Measurements from ENCODE around the gene SFTPD. TPM values are rescaled to one million over a fixed set of nuclear protein-coding genes. Genes with fewer than 3 reads are reported as not detected.

SFTPD gene
- total and polyA plus RNA-seq, 4 experiments from 2014 or later: not detected

- Mint-ChIP-seq H3K4me1 (peaks cover 0 to 3% (median 3%) of the 10 kb centered on the region in 4 donors), H3K36me3 (no peaks in the 10 kb centered on the region), H3K27ac (peak overlapping the region in 1 of 7 donors; percentile 9), H3K4me3 (no peak overlapping the region), H3K27me3 (peaks cover 6 to 18% of the 10 kb centered on the region in 2 donors), H3K9me3 (no peaks in the 10 kb centered on the region)
- Histone ChIP-seq H3K27me3 (ENCODE audit: insufficient read depth, low read length) (no peaks in the 10 kb centered on the region), H3K9me3 (ENCODE audit: control insufficient read depth in 1 of 2, low read length in 2 of 2) (no peaks in the 10 kb centered on the region), H3K27ac (ENCODE audit: low read depth, low read length) (no peak overlapping the region), H3K4me1 (ENCODE audit: insufficient read depth, low read length) (no peaks in the 10 kb centered on the region), H3K4me3 (ENCODE audit: low read length in 2 of 2) (no peak overlapping the region), H3K36me3 (ENCODE audit: insufficient read depth, low read length) (no peaks in the 10 kb centered on the region)
- intact Hi-C loops (cut with micrococcal nuclease): no loop called here
- DNase-seq: no peak
- ChIA-PET POLR2A (ENCODE audit: partially characterized antibody) (no interaction called here), CTCF (ENCODE audit: partially characterized antibody) (interaction anchor here (0.6 to 0.9 kb wide), 2 partner anchors 10 to 401 kb away, joined by 3 to 6 read pairs; no protein-coding TSS in a partner anchor)
These were observed 10.0 kb downstream of the SFTPD start for GRCh38 chr10:79938728-79939406.

DNA sequence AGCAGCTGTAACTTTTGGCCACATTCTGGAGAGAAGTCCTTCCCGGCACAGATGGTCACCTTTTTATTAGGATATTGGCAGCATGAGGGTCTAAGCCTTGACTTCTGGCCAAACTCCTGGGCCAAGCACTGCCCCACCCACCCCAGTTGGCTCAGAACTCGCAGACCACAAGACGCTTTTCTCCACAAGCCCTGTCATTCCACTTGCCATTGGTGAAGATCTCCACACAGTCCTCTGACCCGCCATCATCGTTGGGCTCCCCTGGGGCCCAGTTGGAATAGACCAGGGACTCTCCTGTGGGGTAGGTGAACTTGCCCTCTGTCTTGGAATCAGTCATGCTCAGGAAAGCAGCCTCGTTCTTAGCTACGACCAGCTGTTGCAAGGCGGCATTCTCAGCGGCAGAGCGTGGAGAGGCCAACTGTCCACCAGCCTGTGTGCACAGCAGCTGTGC, 11.2 kb downstream of the SFTPD start:
- no peak overlapping the region for H3K4me3 Mint-ChIP-seq
- H3K27ac Mint-ChIP-seq: no peak overlapping the region
- intact Hi-C loops (cut with micrococcal nuclease): no loop called here
- peaks cover 11 to 21% of the 10 kb centered on the region in 2 donors for H3K27me3 Mint-ChIP-seq
- H3K4me1 Mint-ChIP-seq: peaks cover 0 to 3% (median 3%) of the 10 kb centered on the region in 4 donors
- Histone ChIP-seq H3K27me3 (ENCODE audit: insufficient read depth, low read length) (no peaks in the 10 kb centered on the region), H3K9me3 (ENCODE audit: control insufficient read depth in 1 of 2, low read length in 2 of 2) (no peaks in the 10 kb centered on the region), H3K27ac (ENCODE audit: low read depth, low read length) (no peak overlapping the region), H3K4me3 (ENCODE audit: low read length in 2 of 2) (no peak overlapping the region), H3K4me1 (ENCODE audit: insufficient read depth, low read length) (no peaks in the 10 kb centered on the region), H3K36me3 (ENCODE audit: insufficient read depth, low read length) (no peaks in the 10 kb centered on the region)
- ChIA-PET CTCF (ENCODE audit: partially characterized antibody) (interaction anchor here (0.9 to 1.5 kb wide), 2 partner anchors 9 to 12 kb away, joined by 5 to 6 read pairs; no protein-coding TSS in a partner anchor), POLR2A (ENCODE audit: partially characterized antibody) (no interaction called here)
- no peaks in the 10 kb centered on the region for H3K9me3 Mint-ChIP-seq
- H3K36me3 Mint-ChIP-seq: no peaks in the 10 kb centered on the region
- DNase-seq: no peak

DNA sequence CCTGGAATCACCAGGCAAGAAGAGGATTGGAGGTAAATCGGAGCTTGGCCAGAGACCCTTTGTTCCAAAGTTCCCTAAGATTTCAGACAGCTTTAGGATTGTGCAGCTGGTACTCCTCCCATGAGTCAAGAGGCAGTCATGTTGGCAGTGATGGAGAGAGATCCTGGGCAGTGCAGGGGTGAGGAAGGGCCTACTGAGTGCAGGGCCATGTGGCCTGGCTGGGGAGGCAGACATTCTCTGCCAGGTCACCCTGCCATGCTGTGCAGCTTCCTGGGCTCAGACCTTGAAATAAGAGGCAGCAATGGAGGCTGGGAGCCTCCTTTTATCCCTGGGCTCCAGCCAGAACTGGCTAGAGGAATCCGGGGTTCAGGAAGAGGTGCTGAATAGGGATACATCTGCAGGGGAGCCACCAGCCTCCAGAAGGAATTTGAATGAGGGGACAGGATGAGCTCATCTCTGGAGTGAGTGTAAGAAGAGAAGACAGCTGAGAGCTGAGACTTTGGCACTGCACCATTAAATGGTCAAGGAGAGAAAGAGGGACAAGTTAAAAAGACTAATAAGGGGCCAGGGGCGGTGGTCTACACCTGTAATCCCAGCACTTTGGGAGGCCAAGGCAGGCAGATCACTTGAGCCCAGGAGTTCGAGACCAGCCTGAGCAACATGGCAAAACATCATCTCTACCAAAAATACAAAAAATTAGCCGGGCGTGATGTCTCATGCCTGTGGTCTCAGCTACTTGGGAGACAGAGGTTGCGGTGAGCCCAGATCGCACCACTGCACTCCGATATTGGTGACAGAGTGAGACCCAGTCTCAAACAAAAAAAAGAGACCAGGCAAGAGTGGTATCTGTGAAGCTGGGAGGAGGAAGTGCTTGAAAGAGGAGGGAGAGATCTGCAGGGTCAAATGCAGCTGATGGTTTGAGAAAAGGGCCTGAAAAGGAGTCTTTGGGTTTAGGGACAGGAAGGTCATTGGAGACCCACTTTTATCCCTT, 12.0 kb downstream of the SFTPD start:
- peak overlapping the region in 1 of 7 donors; percentile 51 for H3K27ac Mint-ChIP-seq
- no peaks in the 10 kb centered on the region for H3K4me1 ChIP-seq (ENCODE audit: insufficient read depth, low read length)
- H3K9me3 Mint-ChIP-seq: no peaks in the 10 kb centered on the region
- H3K9me3 ChIP-seq (ENCODE audit: control insufficient read depth in 1 of 2, low read length in 2 of 2): no peaks in the 10 kb centered on the region
- no peak overlapping the region for H3K4me3 ChIP-seq (ENCODE audit: low read length in 2 of 2)
- intact Hi-C loops (cut with micrococcal nuclease): no loop called here
- CTCF ChIA-PET (ENCODE audit: partially characterized antibody): interaction anchor here (1.5 kb wide), 1 partner anchor 11 kb away, joined by 5 read pairs; no protein-coding TSS in a partner anchor
- no peaks in the 10 kb centered on the region for H3K36me3 Mint-ChIP-seq
- DNase-seq: no peak
- peaks cover 0 to 3% (median 3%) of the 10 kb centered on the region in 4 donors for H3K4me1 Mint-ChIP-seq
- no peak overlapping the region for H3K27ac ChIP-seq (ENCODE audit: low read depth, low read length)
- H3K4me3 Mint-ChIP-seq: no peak overlapping the region
- no peaks in the 10 kb centered on the region for H3K36me3 ChIP-seq (ENCODE audit: insufficient read depth, low read length)
- H3K27me3 ChIP-seq (ENCODE audit: insufficient read depth, low read length): no peaks in the 10 kb centered on the region
- POLR2A ChIA-PET (ENCODE audit: partially characterized antibody): no interaction called here
- H3K27me3 Mint-ChIP-seq: peaks cover 11 to 25% of the 10 kb centered on the region in 2 donors

DNA sequence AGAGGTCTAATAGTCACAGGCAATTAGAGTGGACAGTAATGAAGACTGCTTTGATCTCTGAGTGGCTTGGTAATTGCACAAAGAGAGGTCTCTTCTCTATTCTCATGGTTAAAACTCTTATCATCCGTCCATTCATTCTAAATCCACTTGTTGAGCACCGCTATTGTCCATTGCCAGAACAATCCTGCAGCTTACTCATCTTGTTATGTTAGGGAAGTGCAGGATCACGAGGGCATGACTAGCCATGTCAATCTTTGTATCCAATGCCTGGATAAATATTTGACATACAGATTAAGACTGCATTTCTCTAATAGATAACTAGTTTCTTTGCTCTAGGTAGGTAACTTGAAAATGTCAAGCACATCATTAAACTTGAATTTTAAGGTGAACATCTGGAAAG, 14.9 kb downstream of the SFTPD start:
- Histone ChIP-seq H3K4me1 (ENCODE audit: insufficient read depth, low read length) (no peaks in the 10 kb centered on the region), H3K27me3 (ENCODE audit: insufficient read depth, low read length) (no peaks in the 10 kb centered on the region), H3K36me3 (ENCODE audit: insufficient read depth, low read length) (no peaks in the 10 kb centered on the region), H3K27ac (ENCODE audit: low read depth, low read length) (no peak overlapping the region), H3K9me3 (ENCODE audit: control insufficient read depth in 1 of 2, low read length in 2 of 2) (no peaks in the 10 kb centered on the region), H3K4me3 (ENCODE audit: low read length in 2 of 2) (no peak overlapping the region)
- no peaks in the 10 kb centered on the region for H3K36me3 Mint-ChIP-seq
- CTCF ChIA-PET (ENCODE audit: partially characterized antibody): no interaction called here
- peaks cover 15 to 40% of the 10 kb centered on the region in 2 donors for H3K27me3 Mint-ChIP-seq
- H3K4me3 Mint-ChIP-seq: no peak overlapping the region
- H3K9me3 Mint-ChIP-seq: no peaks in the 10 kb centered on the region
- peaks cover 0 to 8% (median 5%) of the 10 kb centered on the region in 4 donors for H3K4me1 Mint-ChIP-seq
- H3K27ac Mint-ChIP-seq: no peak overlapping the region
- DNase-seq: no peak
- intact Hi-C loops (cut with micrococcal nuclease): no loop called here
- POLR2A ChIA-PET (ENCODE audit: partially characterized antibody): no interaction called here

DNA sequence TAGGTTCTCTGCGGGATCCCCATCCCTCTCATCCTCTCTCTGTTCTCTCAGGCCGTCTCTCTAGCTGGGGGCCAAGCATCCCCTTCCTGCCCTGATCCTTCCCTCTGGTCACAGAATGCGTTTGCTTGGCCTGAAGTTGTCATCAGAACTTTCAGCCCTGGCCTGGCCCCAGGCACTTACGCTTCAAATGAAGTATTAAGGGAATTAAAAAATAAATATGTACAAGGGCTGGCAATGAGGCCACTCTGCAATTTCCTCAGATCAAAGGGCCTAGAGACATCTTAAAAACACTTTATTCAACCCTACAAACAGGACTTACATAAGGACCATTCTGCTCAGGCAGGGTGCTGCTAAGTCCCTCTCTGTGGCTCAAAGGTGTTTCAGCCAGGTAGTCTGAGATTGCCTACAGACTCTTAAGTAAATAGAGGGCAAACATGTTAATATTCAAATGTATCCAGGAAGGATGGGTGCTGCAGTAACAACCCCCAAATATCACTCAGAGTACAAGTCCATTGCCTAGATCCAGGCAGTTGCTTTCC, 16.0 kb downstream of the SFTPD start:
- intact Hi-C loops (cut with micrococcal nuclease): no loop called here

GRCh38 chr10:79932307-79932706, 16.6 kb downstream of the SFTPD start:
- Histone ChIP-seq H3K27ac (ENCODE audit: low read depth, low read length) (no peak overlapping the region), H3K27me3 (ENCODE audit: insufficient read depth, low read length) (no peaks in the 10 kb centered on the region), H3K9me3 (ENCODE audit: control insufficient read depth in 1 of 2, low read length in 2 of 2) (no peaks in the 10 kb centered on the region), H3K36me3 (ENCODE audit: insufficient read depth, low read length) (no peaks in the 10 kb centered on the region), H3K4me1 (ENCODE audit: insufficient read depth, low read length) (no peaks in the 10 kb centered on the region), H3K4me3 (ENCODE audit: low read length in 2 of 2) (no peak overlapping the region)
- DNase-seq: no peak
- no peaks in the 10 kb centered on the region for H3K9me3 Mint-ChIP-seq
- H3K27me3 Mint-ChIP-seq: peaks cover 14 to 40% of the 10 kb centered on the region in 2 donors
- H3K4me1 Mint-ChIP-seq: peaks cover 0 to 5% (median 2%) of the 10 kb centered on the region in 4 donors
- no peak overlapping the region for H3K27ac Mint-ChIP-seq
- H3K36me3 Mint-ChIP-seq: no peaks in the 10 kb centered on the region
- POLR2A ChIA-PET (ENCODE audit: partially characterized antibody): no interaction called here
- H3K4me3 Mint-ChIP-seq: no peak overlapping the region
- CTCF ChIA-PET (ENCODE audit: partially characterized antibody): interaction anchor here (0.7 kb wide), 1 partner anchor 12 kb away, joined by 3 read pairs; no protein-coding TSS in a partner anchor
- intact Hi-C loops (cut with micrococcal nuclease): no loop called here

More for the DNA sequence above, 16.0 kb downstream of the SFTPD start:
- Histone ChIP-seq H3K4me1 (ENCODE audit: insufficient read depth, low read length) (no peaks in the 10 kb centered on the region), H3K4me3 (ENCODE audit: low read length in 2 of 2) (no peak overlapping the region), H3K36me3 (ENCODE audit: insufficient read depth, low read length) (no peaks in the 10 kb centered on the region), H3K27ac (ENCODE audit: low read depth, low read length) (no peak overlapping the region), H3K9me3 (ENCODE audit: control insufficient read depth in 1 of 2, low read length in 2 of 2) (no peaks in the 10 kb centered on the region), H3K27me3 (ENCODE audit: insufficient read depth, low read length) (no peaks in the 10 kb centered on the region)
- Mint-ChIP-seq H3K27ac (no peak overlapping the region), H3K27me3 (peaks cover 15 to 40% of the 10 kb centered on the region in 2 donors), H3K9me3 (no peaks in the 10 kb centered on the region), H3K4me3 (no peak overlapping the region), H3K36me3 (no peaks in the 10 kb centered on the region), H3K4me1 (peaks cover 0 to 5% (median 2%) of the 10 kb centered on the region in 4 donors)
- POLR2A ChIA-PET (ENCODE audit: partially characterized antibody): no interaction called here
- DNase-seq: no peak
- CTCF ChIA-PET (ENCODE audit: partially characterized antibody): no interaction called here

DNA sequence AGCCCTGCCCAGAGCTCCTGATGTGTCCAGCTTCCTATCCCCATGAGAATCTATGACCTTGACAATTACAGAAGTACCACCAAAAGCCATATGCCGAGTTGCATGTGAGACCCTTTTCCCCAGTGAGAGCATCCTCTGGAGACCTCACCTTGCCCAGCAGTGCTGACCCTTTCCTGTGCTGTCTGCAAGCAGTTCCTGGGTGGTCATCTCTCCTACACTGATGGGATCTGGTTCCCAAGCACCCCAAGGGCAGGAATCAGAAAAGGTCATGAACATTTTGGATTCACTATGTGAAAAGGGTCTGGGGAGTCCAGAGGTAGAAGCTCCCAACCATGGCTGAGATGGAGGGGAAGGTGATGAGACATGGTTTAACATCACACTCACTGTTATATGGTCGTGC, 18.2 kb downstream of the SFTPD start:
- Histone ChIP-seq H3K27ac (ENCODE audit: low read depth, low read length) (no peak overlapping the region), H3K4me3 (ENCODE audit: low read length in 2 of 2) (no peak overlapping the region), H3K27me3 (ENCODE audit: insufficient read depth, low read length) (no peaks in the 10 kb centered on the region), H3K36me3 (ENCODE audit: insufficient read depth, low read length) (no peaks in the 10 kb centered on the region), H3K9me3 (ENCODE audit: control insufficient read depth in 1 of 2, low read length in 2 of 2) (no peaks in the 10 kb centered on the region), H3K4me1 (ENCODE audit: insufficient read depth, low read length) (no peaks in the 10 kb centered on the region)
- POLR2A ChIA-PET (ENCODE audit: partially characterized antibody): no interaction called here
- Mint-ChIP-seq H3K27me3 (peaks cover 10 to 33% of the 10 kb centered on the region in 2 donors), H3K9me3 (no peaks in the 10 kb centered on the region), H3K4me1 (peaks cover 0 to 5% (median 2%) of the 10 kb centered on the region in 4 donors), H3K4me3 (no peak overlapping the region), H3K36me3 (no peaks in the 10 kb centered on the region), H3K27ac (no peak overlapping the region)
- CTCF ChIA-PET (ENCODE audit: partially characterized antibody): no interaction called here
- intact Hi-C loops (cut with micrococcal nuclease): no loop called here
- DNase-seq: no peak

All from CD4-positive, alpha-beta memory T cell (primary cell).